NCI-H526 (cell line): ENCODE data around the gene MEIKIN.

ENCODE experiments used
- DNase-seq, 2 experiments: peaks; one replicate each; lab custom pipeline; 2025; lab: John Stamatoyannopoulos, UW

MEIKIN gene

DNA sequence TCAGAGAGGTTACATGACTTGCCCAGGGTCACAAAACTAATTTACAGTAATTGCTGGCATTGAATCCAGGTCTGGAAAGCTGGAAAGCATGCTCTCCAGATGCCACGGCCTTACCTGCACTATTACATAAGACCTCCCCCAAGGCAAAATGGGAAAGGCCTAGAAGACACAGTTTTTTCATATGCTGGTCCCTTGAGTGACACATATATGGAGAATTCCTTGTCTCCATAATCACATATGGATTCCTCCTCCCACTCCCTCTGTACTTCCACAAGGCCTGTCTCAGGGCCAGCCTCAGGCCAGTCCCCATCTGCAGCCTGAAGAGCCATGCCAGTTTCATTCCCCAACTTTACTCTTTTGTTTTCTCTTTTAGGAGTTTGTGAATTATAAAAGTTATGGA lies 28.6 kb upstream of the MEIKIN start:
- DNase-seq, result no peak

DNA sequence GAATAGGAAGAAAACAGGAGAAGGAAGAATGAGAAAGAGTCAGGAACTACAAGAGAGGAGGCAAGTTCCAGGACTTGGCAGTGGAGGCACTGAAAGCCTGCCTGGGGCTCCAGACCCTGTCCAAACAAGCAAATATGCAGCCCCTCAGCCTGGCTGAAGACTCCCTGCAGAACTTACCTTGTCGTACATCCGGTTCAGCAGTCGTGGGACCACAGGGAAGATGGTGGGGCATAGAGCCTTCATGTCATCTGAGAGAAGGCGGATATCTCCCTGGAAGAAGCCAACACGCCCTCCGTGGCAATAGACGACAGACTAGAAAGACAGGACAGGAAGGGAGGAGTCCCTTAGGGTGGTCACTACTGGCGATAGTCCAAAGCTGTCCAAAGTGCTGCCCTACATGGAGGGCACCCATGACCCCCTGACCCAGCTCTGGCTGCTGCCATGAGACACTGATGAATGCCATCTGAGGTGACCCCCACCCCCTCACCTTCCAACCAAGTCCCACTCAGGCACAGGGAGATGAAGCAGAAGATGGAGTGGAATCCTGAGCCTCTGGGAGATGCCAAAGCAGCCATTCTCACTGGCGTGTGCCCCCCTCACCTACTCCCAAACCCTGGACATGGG lies 27.7 kb upstream of the MEIKIN start:
- DNase-seq, result no peak

DNA sequence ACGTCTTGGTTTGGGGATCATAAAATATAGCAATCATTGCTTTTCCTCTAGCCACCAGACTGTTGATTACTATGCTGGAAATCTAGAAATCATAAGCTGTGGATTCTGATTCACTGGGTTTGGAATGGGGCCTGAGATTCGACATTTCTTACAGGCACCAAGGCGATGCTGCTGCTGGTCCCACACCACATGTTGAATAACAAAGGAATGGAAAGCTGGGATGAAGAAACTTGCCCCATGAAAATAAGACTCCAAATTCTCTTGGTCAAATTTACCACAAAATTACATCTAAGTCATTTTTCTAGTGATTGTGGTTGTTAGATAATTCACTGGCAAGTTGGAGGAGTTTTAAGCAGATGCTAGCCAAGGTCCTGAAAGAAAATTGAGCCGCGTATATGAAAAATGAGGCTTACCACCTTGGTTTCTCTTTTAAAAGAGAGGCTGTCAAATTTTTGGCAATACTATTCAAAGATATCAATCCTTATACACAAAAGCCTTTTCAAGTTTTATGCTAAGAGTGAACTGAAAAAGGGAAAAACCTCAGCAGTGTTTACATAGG lies 23.0 kb upstream of the MEIKIN start:
- no peak for DNase-seq

GRCh38 chr5:131966551-131966950 lies 21.1 kb upstream of the MEIKIN start:
- no peak for DNase-seq

- no peak for DNase-seq
Observed at GRCh38 chr5:131965826-131966415, 20.5 kb upstream of the MEIKIN start.

GRCh38 chr5:131959906-131960305 lies 14.4 kb upstream of the MEIKIN start:
- no peak for DNase-seq

DNA sequence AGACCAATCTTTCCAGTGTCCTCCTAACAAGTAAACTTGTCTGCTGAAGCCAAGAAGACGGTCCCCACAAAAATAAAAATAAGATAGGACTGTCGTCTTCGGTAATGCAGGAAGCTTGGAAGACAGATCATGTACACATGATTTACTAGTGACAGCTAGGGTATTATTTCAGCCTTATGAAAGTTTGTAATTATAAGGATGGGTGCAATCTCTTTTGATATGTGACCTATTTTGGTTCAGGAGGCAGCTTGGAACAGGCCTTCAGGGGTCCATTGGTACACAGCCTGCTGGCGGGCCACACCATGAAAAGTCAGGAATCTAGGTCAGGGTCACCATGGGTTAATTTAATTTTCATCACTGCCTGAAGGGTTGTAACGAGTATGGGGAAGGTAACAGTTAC lies 13.7 kb upstream of the MEIKIN start:
- no peak for DNase-seq

DNA sequence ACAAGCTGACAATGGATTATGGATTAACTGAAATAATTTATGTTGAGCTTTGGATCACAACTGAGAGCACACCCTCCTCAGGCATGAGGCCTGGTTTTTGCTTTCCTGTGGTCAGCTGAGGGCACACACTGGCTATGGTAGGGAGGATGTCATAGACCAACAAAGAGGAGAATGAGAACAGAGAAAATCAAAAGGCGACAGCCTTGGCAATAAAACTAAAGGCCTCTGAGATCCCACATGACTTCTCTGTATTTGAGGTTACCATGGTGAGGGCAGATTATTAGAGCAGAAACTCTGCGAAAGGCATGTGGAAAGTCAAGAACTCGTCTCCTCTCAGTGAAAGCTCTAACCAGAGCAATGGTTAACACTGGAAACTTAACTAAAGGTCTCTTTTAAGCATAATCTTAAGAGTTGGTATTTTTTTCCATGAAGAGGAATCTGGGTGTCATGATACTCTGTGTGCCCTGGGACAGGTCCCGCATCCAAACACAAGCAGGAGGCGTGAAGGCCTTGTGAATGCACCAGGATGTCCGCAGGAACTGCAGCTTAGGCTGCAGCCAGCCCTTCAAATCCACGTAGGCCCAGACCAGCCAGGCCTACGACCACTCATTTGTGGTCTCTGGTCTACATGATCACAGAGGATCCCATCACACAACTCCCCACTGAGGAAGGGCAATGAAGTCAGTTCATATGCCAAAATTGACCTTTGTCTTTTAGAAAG lies 12.4 kb upstream of the MEIKIN start:
- no peak for DNase-seq

- DNase-seq, result no peak
Observed at GRCh38 chr5:131953969-131954368, 8.5 kb upstream of the MEIKIN start.

GRCh38 chr5:131952301-131952857 lies 6.9 kb upstream of the MEIKIN start:
- DNase-seq, result no peak

GRCh38 chr5:131950706-131951105 lies 5.2 kb upstream of the MEIKIN start:
- DNase-seq, result no peak

DNA sequence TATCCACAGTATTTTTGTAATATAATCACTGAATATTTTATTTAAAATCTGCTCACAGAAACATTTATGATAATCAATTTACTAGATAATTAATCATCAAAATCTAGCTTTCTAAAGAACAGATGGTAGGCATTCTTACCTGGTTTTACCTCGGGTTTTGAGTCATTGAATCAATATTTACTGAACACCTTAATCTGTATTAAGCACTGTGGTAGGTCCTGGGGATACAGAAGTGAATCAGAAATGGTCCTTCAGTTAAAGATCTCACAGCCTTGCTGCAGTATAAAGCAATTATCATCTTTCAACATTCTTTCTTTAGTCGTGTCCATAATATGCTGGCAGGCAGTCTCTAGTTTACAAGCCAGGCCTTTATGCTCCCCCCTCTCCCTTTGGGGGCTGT lies 2.0 kb upstream of the MEIKIN start:
- DNase-seq, result no peak

GRCh38 chr5:131944702-131945550 lies 537 bp downstream of the MEIKIN start:
- no peak for DNase-seq

DNA sequence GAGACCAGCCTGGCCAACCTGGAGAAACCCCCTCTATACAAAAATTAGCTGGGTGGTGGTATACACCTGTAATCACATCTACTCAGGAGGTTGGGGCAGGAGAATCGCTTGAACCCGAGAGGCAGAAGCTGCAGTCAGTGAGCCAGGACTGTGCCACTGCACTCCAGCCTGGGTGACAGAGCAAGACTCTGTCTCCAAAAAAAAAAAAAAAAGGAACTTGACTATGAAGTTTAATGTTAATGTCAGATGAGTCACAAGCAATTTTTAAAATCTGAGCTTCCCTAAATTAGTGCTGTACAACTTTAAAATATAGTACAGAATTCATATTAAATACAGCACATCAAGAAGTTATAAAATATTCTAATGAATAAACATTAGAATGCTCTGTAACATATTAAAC lies 1.5 kb downstream of the MEIKIN start:
- no peak for DNase-seq

DNA sequence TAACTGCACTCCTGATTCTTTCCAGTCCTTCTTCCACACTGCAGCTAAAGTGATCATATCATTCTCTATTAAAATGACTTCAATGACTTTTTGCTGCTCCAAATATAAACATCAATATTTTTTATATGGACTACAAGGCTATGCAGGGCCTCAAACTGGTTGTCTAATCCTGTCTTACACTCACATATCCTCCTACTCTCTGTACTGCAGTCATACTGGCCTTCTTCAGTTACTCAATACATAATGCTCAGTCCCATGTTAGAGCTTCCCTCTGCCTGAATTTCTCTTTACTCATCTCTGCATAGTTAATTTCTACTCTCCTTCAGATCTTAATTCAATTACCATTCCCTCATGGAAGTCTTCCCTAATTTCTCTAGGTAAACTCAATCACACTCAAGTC lies 3.4 kb downstream of the MEIKIN start:
- DNase-seq, result no peak

DNA sequence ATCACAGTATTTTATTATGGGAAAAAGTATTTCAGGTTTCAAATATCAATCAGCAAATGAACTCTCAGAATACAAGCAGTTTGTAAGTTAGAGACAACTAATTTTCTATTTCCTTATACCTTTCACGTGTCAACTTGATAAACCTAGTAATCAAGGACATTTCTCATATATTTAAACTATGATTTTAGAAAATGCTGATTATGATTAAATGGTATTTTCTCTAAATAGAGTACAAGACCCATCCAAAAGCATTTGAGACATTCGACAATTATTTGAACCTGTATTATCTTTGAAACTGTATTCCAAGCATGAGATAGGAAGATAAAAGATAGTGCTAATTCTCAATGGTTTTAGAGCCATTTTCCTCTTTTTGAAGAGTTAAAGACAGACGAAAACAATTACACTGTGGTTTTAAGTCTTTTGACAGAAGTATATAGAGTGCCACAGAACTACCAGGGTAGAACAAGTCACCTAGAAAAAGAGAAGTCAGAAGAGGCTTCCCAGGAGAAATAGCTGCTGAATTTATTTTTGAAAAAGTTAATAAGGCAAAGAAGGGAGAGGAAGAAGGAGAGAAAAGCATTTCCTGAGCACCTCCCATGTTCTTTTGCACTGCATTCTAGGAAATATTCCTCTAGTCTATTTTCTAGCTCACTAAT lies 5.6 kb downstream of the MEIKIN start:
- DNase-seq, result no peak

DNA sequence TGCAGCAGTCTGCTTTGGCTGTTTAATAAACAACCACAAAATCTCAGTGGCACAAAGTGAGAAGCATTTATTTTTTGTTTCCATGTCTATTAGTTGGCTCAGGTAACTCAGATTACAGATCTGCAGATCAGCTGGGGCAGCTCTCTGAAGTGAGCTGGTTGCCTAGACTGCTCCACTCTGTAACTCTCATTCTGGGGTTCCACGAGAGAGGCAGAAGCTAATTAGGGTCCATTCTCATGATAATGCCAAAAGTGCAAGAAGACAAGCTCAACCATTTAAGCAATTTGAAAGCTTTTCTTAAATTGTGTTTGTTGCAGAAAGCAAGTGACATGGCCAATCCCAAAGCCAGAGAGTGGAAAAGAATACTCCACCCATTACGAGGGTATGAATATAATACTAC lies 13.2 kb downstream of the MEIKIN start:
- no peak for DNase-seq

- no peak for DNase-seq
Observed at GRCh38 chr5:131928957-131929356, 16.5 kb downstream of the MEIKIN start.

- DNase-seq, result no peak
Observed at GRCh38 chr5:131926168-131926567, 19.3 kb downstream of the MEIKIN start.

- no peak for DNase-seq
Observed at GRCh38 chr5:131916481-131916880, 29.0 kb downstream of the MEIKIN start.

DNA sequence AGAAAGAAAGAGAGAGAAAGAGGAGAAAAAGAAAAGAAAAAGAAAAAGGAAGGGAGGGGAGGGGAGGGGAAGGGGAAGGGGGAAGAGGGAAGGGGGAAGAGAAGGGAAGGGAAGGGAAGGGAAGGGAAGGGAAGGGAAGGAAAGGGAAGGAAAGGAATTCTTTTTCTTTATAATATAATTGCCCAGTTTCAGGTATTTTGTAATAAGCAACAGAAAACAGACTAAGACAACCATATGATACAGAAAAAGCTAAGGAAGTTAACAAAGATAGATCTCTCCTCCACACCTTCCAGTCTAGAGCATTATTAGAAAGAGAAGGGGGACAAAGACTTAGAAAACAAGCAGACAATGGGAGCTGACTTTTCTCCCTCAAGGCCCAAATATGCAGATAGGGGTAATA lies 31.0 kb downstream of the MEIKIN start:
- DNase-seq, result no peak

DNA sequence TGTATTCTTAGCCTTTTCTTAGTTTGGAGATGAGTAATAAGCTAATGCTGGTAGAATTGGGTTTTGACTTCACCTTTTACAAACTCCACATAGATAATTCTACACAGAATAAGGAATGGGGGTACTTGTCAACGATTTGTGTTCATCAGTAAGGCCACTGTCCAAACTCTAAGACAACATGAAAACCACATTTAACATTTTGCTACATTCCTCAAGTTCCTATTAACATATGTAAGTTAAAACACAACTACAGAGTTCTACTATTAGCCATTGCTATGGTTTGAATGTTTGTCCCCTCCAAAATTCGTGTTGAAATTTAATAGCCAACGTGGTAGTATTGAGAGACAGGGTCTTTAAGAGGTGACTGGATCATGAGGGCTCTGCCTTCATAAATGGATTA lies 31.9 kb downstream of the MEIKIN start:
- DNase-seq, result no peak
